Measurements from ENCODE around the gene TK2.

Gene TK2

DNA sequence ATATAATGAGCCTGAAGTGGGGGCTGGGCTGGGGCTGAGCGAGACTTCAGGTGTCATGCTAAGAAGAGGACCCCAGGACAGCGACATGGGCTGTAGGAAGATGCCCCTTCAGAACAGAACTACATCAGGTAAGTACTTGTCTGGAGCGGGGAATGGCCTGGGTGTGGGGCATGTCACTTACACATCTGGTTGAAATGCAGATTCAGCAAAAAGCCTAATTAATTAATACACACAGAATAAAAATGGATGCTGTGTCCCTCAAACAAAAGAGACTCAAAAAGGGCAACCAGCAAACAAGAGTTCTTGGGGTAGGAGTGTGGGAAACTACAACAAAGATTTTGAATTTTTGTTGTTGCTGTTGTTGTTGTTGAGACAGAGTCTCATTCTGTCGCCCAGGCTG is 41.1 kb upstream of the TK2 start:
- H3K4me3 ChIP-seq (ENCODE audit: low read depth, low read length), result no peak overlapping the region
- no peak for DNase-seq (ENCODE audit: low read depth, low spot score)
- in situ Hi-C loops (cut with HindIII; ENCODE audit: low sequenced_read_pairs), result no loop called here
- TF ChIP-seq, protein P1, sequence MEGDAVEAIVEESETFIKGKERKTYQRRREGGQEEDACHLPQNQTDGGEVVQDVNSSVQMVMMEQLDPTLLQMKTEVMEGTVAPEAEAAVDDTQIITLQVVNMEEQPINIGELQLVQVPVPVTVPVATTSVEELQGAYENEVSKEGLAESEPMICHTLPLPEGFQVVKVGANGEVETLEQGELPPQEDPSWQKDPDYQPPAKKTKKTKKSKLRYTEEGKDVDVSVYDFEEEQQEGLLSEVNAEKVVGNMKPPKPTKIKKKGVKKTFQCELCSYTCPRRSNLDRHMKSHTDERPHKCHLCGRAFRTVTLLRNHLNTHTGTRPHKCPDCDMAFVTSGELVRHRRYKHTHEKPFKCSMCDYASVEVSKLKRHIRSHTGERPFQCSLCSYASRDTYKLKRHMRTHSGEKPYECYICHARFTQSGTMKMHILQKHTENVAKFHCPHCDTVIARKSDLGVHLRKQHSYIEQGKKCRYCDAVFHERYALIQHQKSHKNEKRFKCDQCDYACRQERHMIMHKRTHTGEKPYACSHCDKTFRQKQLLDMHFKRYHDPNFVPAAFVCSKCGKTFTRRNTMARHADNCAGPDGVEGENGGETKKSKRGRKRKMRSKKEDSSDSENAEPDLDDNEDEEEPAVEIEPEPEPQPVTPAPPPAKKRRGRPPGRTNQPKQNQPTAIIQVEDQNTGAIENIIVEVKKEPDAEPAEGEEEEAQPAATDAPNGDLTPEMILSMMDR (IDR thresholded peaks at IDR 0.05; ENCODE audit: low read depth, low read length), result no peak

DNA sequence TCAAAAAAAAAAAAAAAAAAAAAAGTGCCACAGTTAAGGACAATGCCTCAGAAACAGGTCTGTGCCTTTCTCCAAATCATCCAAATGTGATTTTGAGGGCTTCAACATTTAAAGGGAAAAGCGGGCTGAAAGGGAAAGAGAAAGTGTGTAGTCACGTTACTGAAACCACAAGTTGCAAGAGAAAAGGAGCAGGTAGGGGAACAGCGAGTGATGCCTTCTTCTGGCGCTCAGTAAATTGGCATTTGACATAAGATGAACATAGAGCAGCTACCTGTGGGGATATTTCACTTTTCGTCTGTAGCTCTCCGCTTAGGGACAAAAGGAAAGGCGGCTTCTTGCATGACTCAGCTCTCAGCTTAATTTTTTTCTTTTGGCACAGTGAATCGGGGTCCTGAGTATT is 40.4 kb upstream of the TK2 start:
- DNase-seq (ENCODE audit: low read depth, low spot score), result no peak
- H3K4me3 ChIP-seq (ENCODE audit: low read depth, low read length), result no peak overlapping the region
- in situ Hi-C loops (cut with HindIII; ENCODE audit: low sequenced_read_pairs), result no loop called here
- TF ChIP-seq, protein P1 (IDR thresholded peaks at IDR 0.05; ENCODE audit: low read depth, low read length), result no peak

GRCh38 chr16:66588981-66589713 is 39.2 kb upstream of the TK2 start:
- in situ Hi-C loops (cut with HindIII; ENCODE audit: low sequenced_read_pairs), result no loop called here
- DNase-seq (ENCODE audit: low read depth, low spot score), result no peak
- TF ChIP-seq, protein P1 (IDR thresholded peaks at IDR 0.05; ENCODE audit: low read depth, low read length), result peak; percentile 74
- no peak overlapping the region for H3K4me3 ChIP-seq (ENCODE audit: low read depth, low read length)

GRCh38 chr16:66587881-66588600 is 38.1 kb upstream of the TK2 start:
- in situ Hi-C loops (cut with HindIII; ENCODE audit: low sequenced_read_pairs), result no loop called here
- no peak overlapping the region for H3K4me3 ChIP-seq (ENCODE audit: low read depth, low read length)
- DNase-seq (ENCODE audit: low read depth, low spot score), result no peak
- TF ChIP-seq, protein P1 (IDR thresholded peaks at IDR 0.05; ENCODE audit: low read depth, low read length), result no peak

- DNase-seq (ENCODE audit: low read depth, low spot score), result no peak
- in situ Hi-C loops (cut with HindIII; ENCODE audit: low sequenced_read_pairs), result no loop called here
- H3K4me3 ChIP-seq (ENCODE audit: low read depth, low read length), result no peak overlapping the region
- TF ChIP-seq, protein P1 (IDR thresholded peaks at IDR 0.05; ENCODE audit: low read depth, low read length), result no peak
These were observed 35.7 kb upstream of the TK2 start for GRCh38 chr16:66585481-66586239.

DNA sequence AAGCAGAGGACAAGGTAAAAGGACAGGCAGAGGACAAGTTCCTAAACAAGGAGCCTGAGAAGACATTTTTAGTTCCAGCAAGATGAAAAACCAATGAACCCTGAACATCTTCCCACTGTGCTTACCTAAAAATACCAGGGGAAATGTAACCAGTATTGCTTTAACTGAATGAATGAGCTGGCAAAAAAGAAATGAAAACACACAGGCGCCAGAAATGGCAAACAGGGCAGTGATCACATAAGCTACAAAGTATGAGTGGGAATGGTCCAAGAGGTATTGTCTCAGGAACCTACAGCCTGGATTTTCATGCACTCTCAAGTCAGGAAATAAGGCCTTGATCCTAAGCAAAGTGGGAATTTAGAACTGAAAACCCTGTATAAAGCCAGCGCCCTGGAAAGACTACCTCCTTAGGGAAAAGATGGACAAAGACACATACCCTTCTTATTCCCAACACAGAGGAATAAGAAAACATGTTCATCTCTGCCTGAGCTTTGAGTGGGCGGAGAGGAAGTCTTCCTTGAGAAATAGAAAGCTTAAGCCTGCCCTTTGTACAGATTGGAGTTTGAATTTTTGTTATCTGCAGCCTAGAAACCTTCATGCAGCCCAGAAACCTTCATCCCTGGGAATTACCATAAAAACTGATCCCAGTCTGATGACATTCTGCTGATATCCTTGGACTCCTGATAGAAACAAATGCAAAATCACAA is 31.5 kb upstream of the TK2 start:
- in situ Hi-C loops (cut with HindIII; ENCODE audit: low sequenced_read_pairs), result no loop called here
- no peak overlapping the region for H3K4me3 ChIP-seq (ENCODE audit: low read depth, low read length)
- DNase-seq (ENCODE audit: low read depth, low spot score), result peak; percentile 30
- TF ChIP-seq, protein P1 (IDR thresholded peaks at IDR 0.05; ENCODE audit: low read depth, low read length), result no peak
